GM12875 (cell line): Measurements from ENCODE around the gene SLC26A5.

ENCODE experiments used
- H3K4me3 ChIP-seq: one replicate; pipeline ENCODE4 v1.5.1; 2011; ENCODE audit warnings: low read depth, low read length, control low read depth
- TF ChIP-seq, protein P1 (sequence below): IDR thresholded peaks from 2 replicates; pipeline ENCODE4 v1.5.1; 2011; ENCODE audit warnings: low read depth, mild to moderate bottlenecking, control low read depth, inconsistent platforms, low read length, moderate library complexity, borderline replicate concordance; ENCODE audit not compliant: insufficient read depth

The SLC26A5 gene

DNA sequence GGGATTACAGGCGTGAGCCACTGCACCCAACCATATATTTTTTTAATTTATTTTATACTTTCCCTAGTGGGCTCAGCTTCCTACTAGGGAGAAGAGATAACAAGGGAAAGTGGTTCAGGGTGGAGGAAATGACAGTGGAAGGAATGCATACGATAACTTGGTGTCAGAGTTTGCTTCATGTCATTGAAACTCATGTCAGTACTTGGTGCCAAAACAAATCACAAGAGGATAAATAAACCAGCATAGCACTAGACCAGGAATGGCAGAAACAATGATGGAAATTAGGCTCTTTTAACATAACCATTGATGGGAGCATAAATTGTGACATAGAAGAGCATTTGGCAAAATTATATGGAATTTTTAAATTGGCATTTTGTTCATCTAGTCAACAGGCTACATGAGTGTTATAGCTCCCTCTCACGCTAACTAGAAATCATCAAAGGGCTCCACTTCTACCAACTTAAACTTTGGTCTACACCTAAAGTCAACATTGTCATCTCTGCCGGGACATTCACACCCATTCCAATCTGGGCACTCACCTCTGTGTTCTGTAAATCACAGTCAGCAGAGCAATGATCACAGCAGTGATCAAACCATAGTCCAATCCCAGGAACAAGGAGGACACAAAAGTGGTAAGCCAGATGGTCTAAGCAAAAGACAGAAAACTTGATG, 57.4 kb downstream of the SLC26A5 start:
- TF ChIP-seq, protein P1, sequence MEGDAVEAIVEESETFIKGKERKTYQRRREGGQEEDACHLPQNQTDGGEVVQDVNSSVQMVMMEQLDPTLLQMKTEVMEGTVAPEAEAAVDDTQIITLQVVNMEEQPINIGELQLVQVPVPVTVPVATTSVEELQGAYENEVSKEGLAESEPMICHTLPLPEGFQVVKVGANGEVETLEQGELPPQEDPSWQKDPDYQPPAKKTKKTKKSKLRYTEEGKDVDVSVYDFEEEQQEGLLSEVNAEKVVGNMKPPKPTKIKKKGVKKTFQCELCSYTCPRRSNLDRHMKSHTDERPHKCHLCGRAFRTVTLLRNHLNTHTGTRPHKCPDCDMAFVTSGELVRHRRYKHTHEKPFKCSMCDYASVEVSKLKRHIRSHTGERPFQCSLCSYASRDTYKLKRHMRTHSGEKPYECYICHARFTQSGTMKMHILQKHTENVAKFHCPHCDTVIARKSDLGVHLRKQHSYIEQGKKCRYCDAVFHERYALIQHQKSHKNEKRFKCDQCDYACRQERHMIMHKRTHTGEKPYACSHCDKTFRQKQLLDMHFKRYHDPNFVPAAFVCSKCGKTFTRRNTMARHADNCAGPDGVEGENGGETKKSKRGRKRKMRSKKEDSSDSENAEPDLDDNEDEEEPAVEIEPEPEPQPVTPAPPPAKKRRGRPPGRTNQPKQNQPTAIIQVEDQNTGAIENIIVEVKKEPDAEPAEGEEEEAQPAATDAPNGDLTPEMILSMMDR, result no peak
- H3K4me3 ChIP-seq, result no peak overlapping the region

DNA sequence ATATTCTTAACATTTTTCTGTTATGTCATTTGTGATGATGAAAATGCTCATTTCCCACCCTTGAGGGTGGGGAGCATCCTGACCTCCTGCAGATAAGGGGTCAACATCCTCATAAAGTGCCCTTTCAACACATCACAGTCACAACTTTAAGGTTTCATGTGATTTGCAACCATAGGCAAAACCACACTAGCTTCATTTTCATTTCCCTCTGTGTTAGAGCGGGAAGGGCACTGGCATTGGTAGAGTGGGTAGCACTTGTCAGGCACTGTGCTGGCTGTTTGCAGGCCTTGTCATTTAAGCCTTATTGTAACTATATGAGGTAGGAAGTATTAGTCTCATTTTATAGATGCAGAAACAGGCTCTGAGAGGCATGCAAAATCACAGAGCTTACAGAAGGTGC, 58.8 kb downstream of the SLC26A5 start:
- no peak overlapping the region for H3K4me3 ChIP-seq
- TF ChIP-seq, protein P1, result no peak

DNA sequence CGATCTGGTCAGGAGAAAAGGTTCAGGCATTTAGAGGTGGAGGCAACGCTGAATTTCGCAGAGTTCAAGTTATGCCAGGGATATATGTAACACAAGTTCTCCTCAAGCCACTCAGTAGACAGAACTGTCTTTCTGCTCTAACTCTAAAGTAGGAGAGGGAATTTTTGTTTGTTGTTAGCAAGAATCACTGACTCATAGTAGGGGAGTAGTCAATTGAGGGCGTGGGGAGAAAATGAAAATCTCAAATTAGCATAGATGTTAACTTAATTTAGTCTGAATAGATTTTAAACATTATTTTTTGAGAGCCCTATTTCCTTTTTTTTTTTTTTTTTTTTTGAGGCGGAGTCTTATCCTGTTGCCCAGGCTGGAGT, 64.0 kb downstream of the SLC26A5 start:
- H3K4me3 ChIP-seq, result no peak overlapping the region
- TF ChIP-seq, protein P1, result no peak

DNA sequence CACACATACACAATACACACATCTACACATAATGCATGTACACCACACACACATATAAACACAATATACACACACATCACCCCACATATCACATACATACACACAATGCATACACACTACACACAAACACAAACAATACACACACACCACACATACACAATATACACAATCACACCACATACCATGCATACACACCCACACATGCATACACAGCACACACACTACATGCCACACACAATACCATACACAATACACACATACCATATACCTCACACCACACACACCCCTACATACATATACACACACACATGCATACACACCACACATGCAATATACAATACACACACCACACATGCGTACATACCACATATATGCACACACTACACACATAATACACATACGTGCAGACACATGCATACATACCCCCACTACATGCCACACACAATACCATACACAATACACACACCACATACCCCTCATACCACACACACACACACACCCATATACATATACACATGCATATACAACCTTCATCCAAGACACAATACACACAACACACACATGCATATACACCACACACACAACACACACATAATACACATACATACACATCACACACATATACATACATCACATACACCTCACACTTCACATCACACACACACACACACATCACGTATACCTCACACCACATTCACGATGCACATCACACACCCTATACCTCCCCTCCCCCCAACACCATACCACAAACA, 64.6 kb downstream of the SLC26A5 start:
- TF ChIP-seq, protein P1, result no peak

DNA sequence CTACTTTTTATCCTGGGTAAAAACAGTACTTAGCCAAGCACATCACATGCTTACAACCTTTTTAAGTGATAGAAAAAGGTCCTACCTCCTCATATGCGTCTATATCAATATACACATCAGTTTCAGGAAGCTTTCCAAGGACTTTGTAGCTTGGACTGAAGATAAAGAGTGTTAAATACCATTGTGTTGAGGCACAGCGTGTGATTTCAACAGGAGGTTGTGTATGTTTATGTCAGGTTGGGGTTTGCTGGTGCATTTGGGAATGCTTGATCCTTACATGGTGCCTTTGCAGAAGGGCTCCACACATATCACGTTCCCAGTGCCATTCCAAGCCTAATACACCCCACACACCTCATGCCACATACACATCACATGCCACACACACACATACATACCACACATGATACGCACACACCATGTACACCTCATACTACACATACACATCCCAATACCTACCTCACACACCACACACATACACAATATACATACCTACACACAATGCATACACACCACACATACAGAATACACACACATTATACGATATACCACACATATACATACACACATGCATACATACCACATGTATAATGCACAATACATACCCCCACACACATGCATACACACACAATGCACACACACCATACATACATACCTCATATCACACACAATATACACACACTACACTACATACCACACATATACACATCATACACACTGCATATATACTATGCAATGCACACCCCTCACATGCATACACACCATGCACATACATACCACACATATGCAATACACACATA, 65.4 kb downstream of the SLC26A5 start:
- TF ChIP-seq, protein P1, result no peak
- H3K4me3 ChIP-seq, result no peak overlapping the region

More for the DNA sequence above, 64.6 kb downstream of the SLC26A5 start:
- no peak overlapping the region for H3K4me3 ChIP-seq

DNA sequence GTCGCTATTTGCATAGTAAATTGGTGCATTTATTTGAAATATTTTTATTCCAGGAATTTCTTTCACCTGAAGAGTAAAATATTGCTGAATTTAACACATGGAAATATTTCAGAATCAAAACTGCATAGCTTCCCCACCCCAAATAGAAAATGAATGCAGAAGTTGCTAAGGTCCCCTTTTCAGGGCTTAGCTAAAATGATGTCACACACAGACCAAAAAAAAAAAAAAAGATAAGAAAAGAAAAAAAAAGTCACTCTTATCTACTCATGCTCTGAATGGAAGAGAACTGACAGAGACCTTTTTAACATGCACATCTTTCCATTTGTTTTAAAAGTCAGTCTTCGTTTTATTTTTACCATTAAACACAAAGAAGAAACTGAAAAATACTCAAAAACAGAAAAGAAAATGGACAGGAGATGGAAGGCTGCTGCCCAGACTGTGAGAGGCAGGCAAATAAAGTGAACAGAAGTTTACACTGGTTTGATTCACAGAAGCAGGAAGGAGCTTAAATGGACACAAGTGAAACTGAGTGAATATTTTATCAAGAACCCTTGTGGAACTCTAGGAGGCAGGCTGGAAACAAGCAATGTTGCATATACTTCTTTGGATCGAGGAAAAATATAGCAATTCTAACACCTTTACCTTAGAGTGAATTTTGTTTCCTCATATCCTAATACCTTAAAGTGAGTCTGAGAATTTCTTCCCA, 66.6 kb downstream of the SLC26A5 start:
- H3K4me3 ChIP-seq, result no peak overlapping the region
- TF ChIP-seq, protein P1, result no peak
